H1 (cell line): ENCODE results near the gene CXCL11. TPM values are rescaled to one million over a fixed set of nuclear protein-coding genes. Genes with fewer than 3 reads are reported as not detected.

ENCODE experiments used
- CTCF ChIA-PET: fragments of 300-600 bp; sonication (Branson Sonifier 250); formaldehyde crosslinking; loops from one replicate; lab custom pipeline; 2021; ENCODE audit not compliant: partially characterized antibody; lab: Charles Lee
- POLR2A ChIA-PET: fragments of 300-600 bp; sonication (Branson Sonifier 250); formaldehyde crosslinking; loops from one replicate; lab custom pipeline; 2021; ENCODE audit warnings: inconsistent platforms; ENCODE audit not compliant: partially characterized antibody; lab: Charles Lee
- DNase-seq, 2 experiments: peaks; one replicate each; pipeline versions ENCODE4 v3.0.0 to v3.0.0-alpha.2; 2010 to 2022; ENCODE audit warnings: low spot score in 2 of 2, low read depth in 1 of 2, mixed read lengths in 1 of 2
- FAIRE-seq: peaks from 2 replicates; lab custom pipeline; 2011; peaks lifted over from hg19 to GRCh38; lab: Jason Lieb, UNC
- H2AFZ ChIP-seq: 2 replicates; pipeline ENCODE4 v1.8.1; 2012; ENCODE audit warnings: low read length, inconsistent platforms
- H2AK5ac ChIP-seq: 2 replicates; pipeline ENCODE4 v1.6.1; 2013; ENCODE audit warnings: low read depth, low read length
- H2BK120ac ChIP-seq: replicated peaks from 2 replicates; pipeline ENCODE3; 2013; ENCODE audit warnings: low read depth, low read length, inconsistent platforms
- H2BK12ac ChIP-seq: 2 replicates; pipeline ENCODE4 v1.6.1; 2013; ENCODE audit warnings: low read depth, low read length
- H2BK15ac ChIP-seq: 2 replicates; pipeline ENCODE4 v1.6.1; 2013; ENCODE audit warnings: low read length
- H2BK20ac ChIP-seq: 2 replicates; pipeline ENCODE4 v1.6.1; 2013; ENCODE audit warnings: low read length
- H2BK5ac ChIP-seq: 2 replicates; pipeline ENCODE4 v1.6.1; 2013; ENCODE audit warnings: low read depth, low read length
- H3K14ac ChIP-seq: 2 replicates; pipeline ENCODE4 v1.6.1; 2013; ENCODE audit warnings: inconsistent platforms; ENCODE audit not compliant: insufficient read length
- H3K18ac ChIP-seq: 2 replicates; pipeline ENCODE4 v1.6.1; 2013; ENCODE audit warnings: low read length; ENCODE audit errors: extremely low read depth
- H3K23ac ChIP-seq: 2 replicates; pipeline ENCODE4 v1.6.1; 2013; ENCODE audit warnings: inconsistent platforms; ENCODE audit not compliant: insufficient read length
- H3K23me2 ChIP-seq: 2 replicates; pipeline ENCODE4 v1.6.1; 2013; ENCODE audit warnings: low read depth, low read length
- H3K27ac ChIP-seq: 2 replicates; pipeline ENCODE4 v1.6.1; 2011; ENCODE audit warnings: low read depth, low read length, inconsistent platforms
- H3K27me3 ChIP-seq, 4 experiments: replicated peaks in 1 of 4; 1 replicate in 1 of 4; 2 replicates in 3 of 4; pipeline versions ENCODE4 v1.6.1 to v1.8.1; 2011 to 2013; ENCODE audit warnings: low read length in 3 of 4, mild to moderate bottlenecking in 3 of 4, inconsistent platforms in 2 of 4, mixed read lengths in 2 of 4, moderate library complexity in 1 of 4; ENCODE audit not compliant: control insufficient read depth in 3 of 4, insufficient read depth in 3 of 4; ENCODE audit errors: extremely low read depth in 1 of 4
- H3K36me3 ChIP-seq, 4 experiments: 2 replicates each; pipeline versions ENCODE4 v1.6.1 to v1.8.1; 2011 to 2013; ENCODE audit warnings: mild to moderate bottlenecking in 4 of 4, low read length in 3 of 4, moderate library complexity in 2 of 4, control low read depth in 1 of 4, inconsistent platforms in 1 of 4; ENCODE audit not compliant: insufficient read depth in 4 of 4, control insufficient read depth in 2 of 4
- H3K4ac ChIP-seq: replicated peaks from 2 replicates; pipeline ENCODE3; 2013; ENCODE audit warnings: low read length, low read depth, mixed read lengths, inconsistent platforms; ENCODE audit not compliant: insufficient read length
- H3K4me1 ChIP-seq, 4 experiments: replicated peaks in 1 of 4; 1 replicate in 1 of 4; 2 replicates in 3 of 4; pipeline versions ENCODE4 v1.6.1 to v1.8.1; 2011 to 2013; ENCODE audit warnings: low read length in 3 of 4, inconsistent platforms in 2 of 4, mixed read lengths in 1 of 4; ENCODE audit not compliant: insufficient read depth in 4 of 4, control insufficient read depth in 3 of 4
- H3K4me2 ChIP-seq, 2 experiments: 2 replicates each; pipeline versions ENCODE4 v1.6.1 to v1.8.1; 2011 to 2013; ENCODE audit warnings: low read depth in 2 of 2, low read length in 2 of 2, control low read depth in 1 of 2, inconsistent platforms in 1 of 2, mild to moderate bottlenecking in 1 of 2; ENCODE audit not compliant: insufficient read depth in 1 of 2
- H3K4me3 ChIP-seq, 4 experiments: fragments of 200-600, 300-600 bp in 1 of 4; sonication (generic), shearing (Covaris generic), sonication (Bioruptor Twin) in 1 of 4; 2 replicates each; pipeline versions ENCODE4 v1.5.1 to v1.8.1; 2011 to 2016; ENCODE audit warnings: low read length in 4 of 4, low read depth in 3 of 4, control low read depth in 2 of 4, inconsistent platforms in 2 of 4, mild to moderate bottlenecking in 2 of 4, mixed read lengths in 1 of 4, moderate library complexity in 1 of 4; ENCODE audit not compliant: insufficient read depth in 2 of 4; ENCODE audit errors: extremely low read depth in 1 of 4
- H3K56ac ChIP-seq: replicated peaks from 2 replicates; pipeline ENCODE3; 2013; ENCODE audit warnings: low read depth, mild to moderate bottlenecking, mixed read lengths, low read length, inconsistent platforms; ENCODE audit not compliant: insufficient read length
- H3K79me1 ChIP-seq: 2 replicates; pipeline ENCODE4 v1.6.1; 2013; ENCODE audit warnings: low read depth, low read length, control low read depth
- H3K79me2 ChIP-seq, 2 experiments: 2 replicates each; pipeline versions ENCODE4 v1.6.1 to v1.8.1; 2012 to 2013; ENCODE audit warnings: low read length in 2 of 2, mild to moderate bottlenecking in 2 of 2, inconsistent platforms in 1 of 2; ENCODE audit not compliant: insufficient read depth in 2 of 2, control insufficient read depth in 1 of 2
- H3K9ac ChIP-seq, 4 experiments: replicated peaks in 1 of 4; 1 replicate in 1 of 4; 2 replicates in 3 of 4; pipeline versions ENCODE4 v1.6.1 to v1.8.1; 2011 to 2013; ENCODE audit warnings: low read depth in 3 of 4, low read length in 3 of 4, control low read depth in 2 of 4, mild to moderate bottlenecking in 2 of 4, moderate library complexity in 2 of 4, inconsistent platforms in 1 of 4; ENCODE audit errors: extremely low read depth in 1 of 4
- H3K9me3 ChIP-seq, 2 experiments: 2 replicates each; pipeline versions ENCODE4 v1.6.1 to v1.8.1; 2012 to 2013; ENCODE audit warnings: mild to moderate bottlenecking in 2 of 2, moderate library complexity in 2 of 2, control low read depth in 1 of 2, inconsistent platforms in 1 of 2, low read depth in 1 of 2, low read length in 1 of 2, mixed read lengths in 1 of 2; ENCODE audit not compliant: insufficient read depth in 2 of 2
- H4K20me1 ChIP-seq, 2 experiments: replicated peaks in 1 of 2; 2 replicates each; pipeline versions ENCODE3 to v1.8.1; 2011 to 2013; ENCODE audit warnings: inconsistent platforms in 2 of 2, low read length in 2 of 2, mild to moderate bottlenecking in 1 of 2; ENCODE audit not compliant: insufficient read depth in 2 of 2, control insufficient read depth in 1 of 2
- H4K5ac ChIP-seq: 2 replicates; pipeline ENCODE4 v1.6.1; 2013; ENCODE audit warnings: low read length, low read depth, mixed read lengths, inconsistent platforms; ENCODE audit not compliant: insufficient read length
- H4K8ac ChIP-seq: 2 replicates; pipeline ENCODE4 v1.8.0; 2013; ENCODE audit warnings: mild to moderate bottlenecking, moderate library complexity, low read length, inconsistent platforms; ENCODE audit not compliant: insufficient read depth; ENCODE audit errors: extremely low read depth
- H4K91ac ChIP-seq: replicated peaks from 2 replicates; pipeline ENCODE3; 2013; ENCODE audit warnings: low read length, mixed read lengths, inconsistent platforms; ENCODE audit not compliant: insufficient read length
- BRCA1 ChIP-seq: IDR thresholded peaks from 2 replicates; pipeline ENCODE4 v1.6.1; 2012; ENCODE audit warnings: low read depth, low read length, improper control_type of control experiment
- CBX5 ChIP-seq: fragments of 300-800, 300-1000 bp; sonication (generic); IDR thresholded peaks from 2 replicates; pipeline ENCODE4 v1.7.1; 2016; ENCODE audit warnings: antibody characterized with exemption, low read length, low read depth
- EP300 ChIP-seq, 2 experiments: IDR thresholded peaks; 1 replicate in 1 of 2; 2 replicates in 1 of 2; pipeline ENCODE4 v1.6.1; 2011 to 2012; ENCODE audit warnings: low read depth in 2 of 2, low read length in 2 of 2, mild to moderate bottlenecking in 2 of 2, borderline replicate concordance in 1 of 2, inconsistent platforms in 1 of 2, moderate library complexity in 1 of 2
- HDAC2 ChIP-seq, 2 experiments: fragments of 300-600 bp in 1 of 2; sonication (generic) in 1 of 2; IDR thresholded peaks; 2 replicates each; pipeline ENCODE4 v1.6.1; 2011 to 2012; ENCODE audit warnings: low read depth in 2 of 2, low read length in 2 of 2, mild to moderate bottlenecking in 2 of 2, moderate library complexity in 2 of 2, borderline replicate concordance in 1 of 2, inconsistent platforms in 1 of 2
- KDM4A ChIP-seq: IDR thresholded peaks from one replicate; pipeline ENCODE4 v1.7.1; 2012; ENCODE audit warnings: low read depth, mild to moderate bottlenecking, moderate library complexity, low read length, inconsistent platforms; ENCODE audit not compliant: severe bottlenecking
- KDM5A ChIP-seq: fragments of 200-600 bp; IDR thresholded peaks from 2 replicates; pipeline ENCODE4 v1.7.1; 2012; ENCODE audit warnings: mild to moderate bottlenecking, low read length, inconsistent platforms, mixed read lengths
- MAFK ChIP-seq: IDR thresholded peaks from 2 replicates; pipeline ENCODE4 v1.6.1; 2012; ENCODE audit warnings: low read depth, mild to moderate bottlenecking, improper control_type of control experiment, low read length
- PHF8 ChIP-seq: fragments of 200-600 bp; sonication (generic); conservative IDR thresholded peaks from 2 replicates; pipeline ENCODE4 v1.7.1; 2012; ENCODE audit warnings: low read depth, mild to moderate bottlenecking, inconsistent platforms, low read length, moderate library complexity
- POLR2AphosphoS5 ChIP-seq: IDR thresholded peaks from 2 replicates; pipeline ENCODE4 v1.6.1; 2011; ENCODE audit warnings: low read depth, low read length
- POU5F1 ChIP-seq: IDR thresholded peaks from 2 replicates; pipeline ENCODE4 v1.6.1; 2011; ENCODE audit warnings: low read depth, mild to moderate bottlenecking, low read length, moderate library complexity
- SIN3A ChIP-seq, 2 experiments: IDR thresholded peaks in 1 of 2; conservative IDR thresholded peaks in 1 of 2; 2 replicates each; pipeline ENCODE4 v1.6.1; 2011 to 2012; ENCODE audit warnings: low read length in 2 of 2, improper control_type of control experiment in 1 of 2, low read depth in 1 of 2, mild to moderate bottlenecking in 1 of 2
- SIX5 ChIP-seq: IDR thresholded peaks from 2 replicates; pipeline ENCODE4 v1.6.1; 2011; ENCODE audit warnings: mild to moderate bottlenecking, low read depth, low read length
- SP2 ChIP-seq: IDR thresholded peaks from 2 replicates; pipeline ENCODE4 v1.6.1; 2012; ENCODE audit warnings: mild to moderate bottlenecking, low read length, inconsistent platforms
- SP4 ChIP-seq: IDR thresholded peaks from 2 replicates; pipeline ENCODE4 v1.6.1; 2012; ENCODE audit warnings: low read length, inconsistent platforms
- TBP ChIP-seq: IDR thresholded peaks from 2 replicates; pipeline ENCODE4 v1.6.1; 2011; ENCODE audit warnings: low read depth, low read length, improper control_type of control experiment
- whole genome bisulfite sequencing, 2 experiments: shearing (Covaris generic) in 1 of 2; methylation state at CpG; one replicate each; pipeline versions ENCODE4 v1.1.6 to v1.1.7; 2013 to 2015; ENCODE audit warnings: low lambda C conversion rate in 2 of 2, mixed read lengths in 2 of 2, inconsistent platforms in 1 of 2, low coverage in 1 of 2, missing lambda C conversion rate in 1 of 2; ENCODE audit not compliant: insufficient replicate concordance in 2 of 2, insufficient coverage in 1 of 2, insufficient read length in 1 of 2; ENCODE audit errors: extremely low coverage in 1 of 2, missing lambda C conversion rate in 1 of 2; 5-methylcytosine and 5-hydroxymethylcytosine counted together
- polyA plus RNA-seq, 7 experiments: library from polyadenylated mRNA; depleted of rRNA in 3 of 7; stranded (reverse) in 5 of 7; unstranded in 2 of 7; fragments of >200 nt in 5 of 7; fragments of 200-250 nt in 2 of 7; gene quantifications; 1 replicate in 5 of 7; 2 replicates in 1 of 7; 4 replicates in 1 of 7; pipeline versions ENCODE4 v1.2.1 to v1.2.3, GENCODE V29; 2011 to 2013; ENCODE audit warnings: missing spikeins in 2 of 7, mixed read lengths in 2 of 7
- total RNA-seq: library from RNA; stranded (reverse); fragmentation: NEBNext Ultra II Directional; extraction: Animal tissue kit (Norgen Biotek cat#: 25700); gene quantifications from 2 replicates; pipeline ENCODE4 v1.2.1, GENCODE V29; 2021

Gene CXCL11
- total and polyA plus RNA-seq, 2 of the 8 experiments (the other 6 are each of a cell fraction or from before 2014, with no cell fraction given), result 0.18 TPM; not detected in 1

DNA sequence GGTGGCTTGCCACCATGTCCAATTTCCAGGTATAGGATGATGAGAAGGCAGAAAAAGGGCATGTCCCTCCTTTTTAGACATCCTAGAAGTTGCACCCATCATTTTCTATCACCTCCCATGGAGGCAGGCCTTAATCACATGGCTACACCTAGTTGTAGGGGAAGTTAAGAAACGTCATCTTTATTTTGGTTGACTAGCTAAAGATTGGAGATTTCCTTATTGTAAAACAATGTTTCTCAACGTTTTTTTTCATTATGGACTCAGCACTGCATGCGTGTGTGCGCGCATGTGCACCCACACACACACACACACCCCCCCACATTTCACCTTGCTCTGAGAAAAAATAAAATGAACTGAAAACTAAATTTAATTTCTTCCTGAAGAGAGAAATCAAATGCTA, 26.6 kb downstream of the CXCL11 start:
- Histone ChIP-seq H3K79me1 (no peaks in the 10 kb centered on the region), H2BK15ac (no peak overlapping the region), H2BK12ac (no peak overlapping the region), H3K27ac (no peak overlapping the region), H3K4ac (no peak overlapping the region), H4K8ac (no peak overlapping the region), H3K36me3 (no peaks in the 10 kb centered on the region), H3K79me2 (no peaks in the 10 kb centered on the region), H3K14ac (no peak overlapping the region), H2BK120ac (no peak overlapping the region), H3K18ac (no peak overlapping the region), H3K9me3 (no peaks in the 10 kb centered on the region), H4K5ac (no peak overlapping the region), H3K4me2 (no peak overlapping the region), H3K9ac (no peak overlapping the region), H2AK5ac (no peak overlapping the region), H3K4me3 (no peak overlapping the region), H3K23me2 (no peaks in the 10 kb centered on the region; the same call in 1 of the 2 replicates), H3K56ac (no peak overlapping the region), H4K20me1 (no peaks in the 10 kb centered on the region), H3K23ac (no peak overlapping the region), H4K91ac (no peak overlapping the region), H2BK5ac (no peak overlapping the region), H3K4me1 (peaks cover 0 to 3% (median 1%) of the 10 kb centered on the region in 4 experiments; a peak in 4 of 7 replicates), H2BK20ac (no peak overlapping the region), H2AFZ (no peak overlapping the region), H3K27me3 (no peaks in the 10 kb centered on the region; a peak in 1 of 7 replicates)
- WGBS, 2 experiments, result 91% methylated on average over 5 of the region's 5 CpGs; no CpG with 5 or more reads in 1 of the 2 experiments
- ChIA-PET CTCF (interaction anchor here (1.2 to 2.1 kb wide), 3 partner anchors 13 to 78 kb away, joined by 4 to 14 read pairs (median 5); no protein-coding TSS in a partner anchor), POLR2A (no interaction called here)
- FAIRE-seq, result no peak
- no peak for DNase-seq
- no peak for TF ChIP-seq CBX5
- no peak for TF ChIP-seq POU5F1
- TF ChIP-seq MAFK, result no peak
- no peak for TF ChIP-seq SP4
- no peak for TF ChIP-seq EP300 (IDR thresholded peaks at IDR 0.05; ENCODE audit: borderline replicate concordance in 1 of 2, low read depth in 2 of 2, low read length in 2 of 2)
- no peak for TF ChIP-seq POLR2AphosphoS5
- TF ChIP-seq TBP, result no peak
- TF ChIP-seq HDAC2 (IDR thresholded peaks at IDR 0.05; ENCODE audit: borderline replicate concordance in 1 of 2, low read depth in 2 of 2, low read length in 2 of 2), result no peak
- no peak for TF ChIP-seq SIN3A (conservative IDR thresholded peaks at IDR 0.05 in 1 of 2, IDR thresholded peaks at IDR 0.05 in 1 of 2; ENCODE audit: low read depth in 1 of 2, low read length in 2 of 2)
- no peak for TF ChIP-seq SP2
- no peak for TF ChIP-seq KDM4A
- TF ChIP-seq SIX5, result no peak
- TF ChIP-seq BRCA1, result no peak
- TF ChIP-seq KDM5A, result no peak
- no peak for TF ChIP-seq PHF8
